ENCODE results near the gene SLC6A4.
"Not testable (repeated sequence)": the region's sequence is repeated elsewhere in the genome, so short reads cannot be mapped to it uniquely, and the experiment has no call there.

Gene SLC6A4

GRCh38 chr17:30234964-30235363, 533 bp downstream of the SLC6A4 start:
- H3K27ac Mint-ChIP-seq: no peak overlapping the region
- DNase-seq (no peak), ATAC-seq (replicated peaks) (no peak)
- H3K36me3 Mint-ChIP-seq (ENCODE audit: insufficient read depth): no peaks in the 10 kb centered on the region
- peaks cover 13 to 26% of the 10 kb centered on the region in 2 donors for H3K4me1 Mint-ChIP-seq (ENCODE audit: low read depth in 2 of 2)
- no peaks in the 10 kb centered on the region for H3K9me3 Mint-ChIP-seq
- H3K27me3 Mint-ChIP-seq: peaks cover 70 to 89% of the 10 kb centered on the region in 2 donors
- H3K4me3 Mint-ChIP-seq: peak overlapping the region; percentile 73

- ATAC-seq (replicated peaks): no peak
- Mint-ChIP-seq H3K4me1 (ENCODE audit: low read depth in 2 of 2) (peaks cover 13 to 26% of the 10 kb centered on the region in 2 donors), H3K27ac (no peak overlapping the region), H3K4me3 (no peak overlapping the region), H3K27me3 (peaks cover 70 to 95% of the 10 kb centered on the region in 2 donors), H3K9me3 (no peaks in the 10 kb centered on the region), H3K36me3 (ENCODE audit: insufficient read depth) (no peaks in the 10 kb centered on the region)
- DNase-seq: no peak
Measured at GRCh38 chr17:30234296-30234695, 1.2 kb downstream of the SLC6A4 start.

- DNase-seq (no peak), ATAC-seq (replicated peaks) (no peak)
- no peak overlapping the region for H3K27ac Mint-ChIP-seq
- no peaks in the 10 kb centered on the region for H3K36me3 Mint-ChIP-seq (ENCODE audit: insufficient read depth)
- H3K4me3 Mint-ChIP-seq: no peak overlapping the region
- peaks cover 71 to 95% of the 10 kb centered on the region in 2 donors for H3K27me3 Mint-ChIP-seq
- peaks cover 8 to 18% of the 10 kb centered on the region in 2 donors for H3K4me1 Mint-ChIP-seq (ENCODE audit: low read depth in 2 of 2)
- no peaks in the 10 kb centered on the region for H3K9me3 Mint-ChIP-seq
Measured at GRCh38 chr17:30232824-30233427, 2.6 kb downstream of the SLC6A4 start.

- ATAC-seq (replicated peaks) (no peak), DNase-seq (no peak)
- no peak overlapping the region for H3K4me3 Mint-ChIP-seq
- no peaks in the 10 kb centered on the region for H3K9me3 Mint-ChIP-seq
- H3K27me3 Mint-ChIP-seq: peaks cover 65 to 93% of the 10 kb centered on the region in 2 donors
- peaks cover 8 to 16% of the 10 kb centered on the region in 2 donors for H3K4me1 Mint-ChIP-seq (ENCODE audit: low read depth in 2 of 2)
- no peak overlapping the region for H3K27ac Mint-ChIP-seq
- H3K36me3 Mint-ChIP-seq (ENCODE audit: insufficient read depth): no peaks in the 10 kb centered on the region
Measured at GRCh38 chr17:30232015-30232823, 3.3 kb downstream of the SLC6A4 start.

GRCh38 chr17:30230596-30231125, 4.8 kb downstream of the SLC6A4 start:
- ATAC-seq (replicated peaks): no peak
- no peak overlapping the region for H3K27ac Mint-ChIP-seq
- H3K27me3 Mint-ChIP-seq: peaks cover 63 to 84% of the 10 kb centered on the region in 2 donors
- H3K36me3 Mint-ChIP-seq (ENCODE audit: insufficient read depth): no peaks in the 10 kb centered on the region
- H3K9me3 Mint-ChIP-seq: no peaks in the 10 kb centered on the region
- peaks cover 5 to 8% of the 10 kb centered on the region in 2 donors for H3K4me1 Mint-ChIP-seq (ENCODE audit: low read depth in 2 of 2)
- DNase-seq: no peak
- H3K4me3 Mint-ChIP-seq: no peak overlapping the region

GRCh38 chr17:30230009-30230408, 5.5 kb downstream of the SLC6A4 start:
- not testable (repeated sequence) for H3K4me3 Mint-ChIP-seq; H3K27ac Mint-ChIP-seq; H3K9me3 Mint-ChIP-seq; H3K36me3 Mint-ChIP-seq (ENCODE audit: insufficient read depth); ATAC-seq (replicated peaks); DNase-seq; H3K4me1 Mint-ChIP-seq (ENCODE audit: low read depth in 2 of 2)
- H3K27me3 Mint-ChIP-seq: peaks cover 66 to 86% of the 10 kb centered on the region in 2 donors

GRCh38 chr17:30229012-30229411, 6.5 kb downstream of the SLC6A4 start:
- DNase-seq (no peak), ATAC-seq (replicated peaks) (no peak)
- Mint-ChIP-seq H3K4me3 (no peak overlapping the region), H3K9me3 (no peaks in the 10 kb centered on the region), H3K4me1 (ENCODE audit: low read depth in 2 of 2) (no peaks in the 10 kb centered on the region), H3K36me3 (ENCODE audit: insufficient read depth) (no peaks in the 10 kb centered on the region), H3K27me3 (peaks cover 63 to 80% of the 10 kb centered on the region in 2 donors), H3K27ac (no peak overlapping the region)

- no peak for DNase-seq
- Mint-ChIP-seq H3K9me3 (no peaks in the 10 kb centered on the region), H3K4me1 (ENCODE audit: low read depth in 2 of 2) (no peaks in the 10 kb centered on the region), H3K27me3 (peaks cover 53 to 70% of the 10 kb centered on the region in 2 donors), H3K4me3 (no peak overlapping the region), H3K36me3 (ENCODE audit: insufficient read depth) (no peaks in the 10 kb centered on the region), H3K27ac (no peak overlapping the region)
- ATAC-seq (replicated peaks): no peak
Measured at GRCh38 chr17:30228011-30228410, 7.5 kb downstream of the SLC6A4 start.

- DNase-seq (no peak), ATAC-seq (replicated peaks) (no peak)
- Mint-ChIP-seq H3K36me3 (ENCODE audit: insufficient read depth) (no peaks in the 10 kb centered on the region), H3K9me3 (no peaks in the 10 kb centered on the region), H3K27me3 (peaks cover 42 to 63% of the 10 kb centered on the region in 2 donors), H3K27ac (no peak overlapping the region), H3K4me1 (ENCODE audit: low read depth in 2 of 2) (no peaks in the 10 kb centered on the region), H3K4me3 (no peak overlapping the region)
Measured at GRCh38 chr17:30226878-30227277, 8.6 kb downstream of the SLC6A4 start.

- ATAC-seq (replicated peaks): no peak
- Mint-ChIP-seq H3K27ac (peak overlapping the region in 1 of 2 donors; percentile 42), H3K9me3 (no peaks in the 10 kb centered on the region), H3K27me3 (peaks cover 38 to 64% of the 10 kb centered on the region in 2 donors), H3K4me3 (no peak overlapping the region), H3K36me3 (ENCODE audit: insufficient read depth) (no peaks in the 10 kb centered on the region), H3K4me1 (ENCODE audit: low read depth in 2 of 2) (no peaks in the 10 kb centered on the region)
- no peak for DNase-seq
Measured at GRCh38 chr17:30225919-30226553, 9.5 kb downstream of the SLC6A4 start.

- Mint-ChIP-seq H3K27me3 (peaks cover 31 to 55% of the 10 kb centered on the region in 2 donors), H3K4me3 (no peak overlapping the region), H3K27ac (no peak overlapping the region), H3K36me3 (ENCODE audit: insufficient read depth) (no peaks in the 10 kb centered on the region), H3K4me1 (ENCODE audit: low read depth in 2 of 2) (no peaks in the 10 kb centered on the region), H3K9me3 (no peaks in the 10 kb centered on the region)
- ATAC-seq (replicated peaks): no peak
- DNase-seq: no peak
Measured at GRCh38 chr17:30225112-30225511, 10.4 kb downstream of the SLC6A4 start.

GRCh38 chr17:30224419-30224960, 11.0 kb downstream of the SLC6A4 start:
- no peak overlapping the region for H3K4me3 Mint-ChIP-seq
- DNase-seq (no peak), ATAC-seq (replicated peaks) (no peak)
- no peaks in the 10 kb centered on the region for H3K36me3 Mint-ChIP-seq (ENCODE audit: insufficient read depth)
- H3K27ac Mint-ChIP-seq: no peak overlapping the region
- peaks cover 30 to 48% of the 10 kb centered on the region in 2 donors for H3K27me3 Mint-ChIP-seq
- no peaks in the 10 kb centered on the region for H3K4me1 Mint-ChIP-seq (ENCODE audit: low read depth in 2 of 2)
- no peaks in the 10 kb centered on the region for H3K9me3 Mint-ChIP-seq

- no peak for DNase-seq
- H3K36me3 Mint-ChIP-seq (ENCODE audit: insufficient read depth): no peaks in the 10 kb centered on the region
- no peak for ATAC-seq (replicated peaks)
- no peak overlapping the region for H3K27ac Mint-ChIP-seq
- no peaks in the 10 kb centered on the region for H3K9me3 Mint-ChIP-seq
- peaks cover 23 to 40% of the 10 kb centered on the region in 2 donors for H3K27me3 Mint-ChIP-seq
- H3K4me3 Mint-ChIP-seq: no peak overlapping the region
- no peaks in the 10 kb centered on the region for H3K4me1 Mint-ChIP-seq (ENCODE audit: low read depth in 2 of 2)
Measured at GRCh38 chr17:30222721-30223175, 12.7 kb downstream of the SLC6A4 start.

All from effector memory CD8-positive, alpha-beta T cell (primary cell).